ENCODE measurements around the gene CELSR1.

GRCh38 chr22:46448333-46448732 is 89.1 kb downstream of the CELSR1 start:
- no peak for TF ChIP-seq CTCF (IDR thresholded peaks at IDR 0.05)
- TF ChIP-seq POLR2AphosphoS5 (IDR thresholded peaks at IDR 0.05; ENCODE audit: insufficient read depth in 1 of 2, low read depth in 1 of 2), result no peak

Measured in vagina (tissue), 2 donors.